Mesendoderm (in vitro differentiated cells): Measurements from ENCODE around the gene RAB36. TPM values are rescaled to one million over a fixed set of nuclear protein-coding genes. Genes with fewer than 3 reads are reported as not detected.

Source experiments
- DNase-seq: peaks from one replicate; pipeline ENCODE4 v3.0.0; 2013
- H2AK5ac ChIP-seq: 2 replicates; pipeline ENCODE4 v1.6.1; 2013; ENCODE audit warnings: low read length, inconsistent platforms
- H2BK120ac ChIP-seq: 2 replicates; pipeline ENCODE4 v1.6.1; 2013; ENCODE audit warnings: low read depth, mild to moderate bottlenecking, low read length, moderate library complexity, mixed read lengths
- H2BK15ac ChIP-seq: replicated peaks from 2 replicates; pipeline ENCODE4 v1.6.1; 2013; ENCODE audit warnings: low read depth, mild to moderate bottlenecking, moderate library complexity
- H2BK5ac ChIP-seq: 2 replicates; pipeline ENCODE4 v1.6.1; 2013; ENCODE audit warnings: low read length, inconsistent platforms
- H3K18ac ChIP-seq: 2 replicates; pipeline ENCODE4 v1.6.1; 2013; ENCODE audit warnings: mild to moderate bottlenecking, low read length, mixed read lengths
- H3K23ac ChIP-seq: one replicate; pipeline ENCODE4 v1.6.1; 2013; ENCODE audit warnings: low read length
- H3K27ac ChIP-seq: 2 replicates; pipeline ENCODE4 v1.5.1; 2013; ENCODE audit warnings: low read depth, mild to moderate bottlenecking, inconsistent platforms, low read length, moderate library complexity
- H3K27me3 ChIP-seq: 2 replicates; pipeline ENCODE4 v1.6.1; 2013; ENCODE audit warnings: low read length, control low read depth, mild to moderate bottlenecking, inconsistent platforms; ENCODE audit not compliant: insufficient read depth, poor library complexity
- H3K36me3 ChIP-seq: 2 replicates; pipeline ENCODE4 v1.6.1; 2013; ENCODE audit warnings: low read length, inconsistent platforms; ENCODE audit not compliant: control insufficient read depth, insufficient read depth
- H3K4ac ChIP-seq: one replicate; pipeline ENCODE4 v1.6.1; 2013; ENCODE audit warnings: low read depth, mild to moderate bottlenecking, low read length, moderate library complexity
- H3K4me1 ChIP-seq: 2 replicates; pipeline ENCODE4 v1.6.1; 2013; ENCODE audit warnings: low read depth, low read length, inconsistent platforms; ENCODE audit not compliant: control insufficient read depth
- H3K4me2 ChIP-seq: 2 replicates; pipeline ENCODE4 v1.6.1; 2013; ENCODE audit warnings: low read length
- H3K4me3 ChIP-seq: 2 replicates; pipeline ENCODE4 v1.5.1; 2013; ENCODE audit warnings: mild to moderate bottlenecking, low read length
- H3K56ac ChIP-seq: one replicate; pipeline ENCODE4 v1.6.1; 2013; ENCODE audit warnings: low read length
- H3K79me1 ChIP-seq: 2 replicates; pipeline ENCODE4 v1.6.1; 2013; ENCODE audit warnings: low read length, inconsistent platforms
- H3K79me2 ChIP-seq: 2 replicates; pipeline ENCODE4 v1.6.1; 2013; ENCODE audit warnings: mild to moderate bottlenecking, low read length; ENCODE audit not compliant: control insufficient read depth, insufficient read depth
- H3K9ac ChIP-seq: 2 replicates; pipeline ENCODE4 v1.6.1; 2013; ENCODE audit warnings: low read length, inconsistent platforms
- H4K5ac ChIP-seq: one replicate; pipeline ENCODE4 v1.6.1; 2013; ENCODE audit warnings: low read length
- H4K8ac ChIP-seq: one replicate; pipeline ENCODE4 v1.6.1; 2013; ENCODE audit warnings: low read depth, mild to moderate bottlenecking, control low read depth, low read length, moderate library complexity
- WGBS: extraction: QIAGEN DNeasy Blood & Tissue Kit; methylation state at CpG from one replicate; pipeline ENCODE4 v1.1.7; 2013; ENCODE audit warnings: low lambda C conversion rate, missing lambda C conversion rate; ENCODE audit not compliant: insufficient coverage; ENCODE audit errors: extremely low coverage; 5-methylcytosine and 5-hydroxymethylcytosine counted together
- polyA plus RNA-seq, 2 experiments: library from polyadenylated mRNA; stranded (reverse); fragments of 200-250 nt; gene quantifications; one replicate each; pipeline ENCODE4 v1.2.3, GENCODE V29; 2013

RAB36 gene
- 0.67 TPM for polyA plus RNA-seq (2013, experiment 1 of 2)
- polyA plus RNA-seq (2013, experiment 2 of 2), result 0.64 TPM

GRCh38 chr22:23144932-23145877, at the start of gene RAB36:
RAB36 (plus strand) TSS chr22:23145477; CDS start chr22:23146617, 1,140 bp downstream.
- no peak within 1 kb of the TSS for H3K18ac ChIP-seq
- H3K4me1 ChIP-seq, result peaks cover 2% of the 10 kb centered on the region
- peak within 1 kb of the TSS; percentile 82 for H3K4me2 ChIP-seq
- H3K9ac ChIP-seq, result peak within 1 kb of the TSS; percentile 14
- peak within 1 kb of the TSS; percentile 28 for H3K56ac ChIP-seq
- H2BK15ac ChIP-seq, result no peak within 1 kb of the TSS
- no peak within 1 kb of the TSS for H3K23ac ChIP-seq
- H3K36me3 ChIP-seq, result no peaks in the 10 kb centered on the region
- no peak within 1 kb of the TSS for H2AK5ac ChIP-seq
- H3K79me2 ChIP-seq, result no peaks in the 10 kb centered on the region
- no peak within 1 kb of the TSS for H4K8ac ChIP-seq
- peak; percentile 99 for DNase-seq
- H3K79me1 ChIP-seq, result no peaks in the 10 kb centered on the region
- H2BK120ac ChIP-seq, result no peak within 1 kb of the TSS
- H3K4ac ChIP-seq, result no peak within 1 kb of the TSS
- WGBS, result no CpG with 5 or more reads among the region's 62 CpGs
- H3K27ac ChIP-seq, result no peak within 1 kb of the TSS
- no peak within 1 kb of the TSS for H3K4me3 ChIP-seq
- H3K27me3 ChIP-seq, result no peaks in the 10 kb centered on the region
- H2BK5ac ChIP-seq, result no peak within 1 kb of the TSS
- no peak within 1 kb of the TSS for H4K5ac ChIP-seq

GRCh38 chr22:23095733-23096342, 49.4 kb upstream of the RAB36 start:
- WGBS, result no CpG with 5 or more reads among the region's 45 CpGs
- Histone ChIP-seq H3K4me2 (no peak overlapping the region), H4K8ac (no peak overlapping the region), H3K56ac (no peak overlapping the region), H2BK120ac (no peak overlapping the region), H3K79me1 (no peaks in the 10 kb centered on the region), H3K9ac (no peak overlapping the region), H3K27me3 (no peaks in the 10 kb centered on the region), H2AK5ac (no peak overlapping the region), H3K4me1 (no peaks in the 10 kb centered on the region), H3K36me3 (no peaks in the 10 kb centered on the region), H3K4me3 (no peak overlapping the region), H3K27ac (no peak overlapping the region), H2BK5ac (no peak overlapping the region), H3K18ac (no peak overlapping the region), H2BK15ac (no peak overlapping the region), H4K5ac (no peak overlapping the region), H3K23ac (no peak overlapping the region), H3K4ac (no peak overlapping the region), H3K79me2 (no peaks in the 10 kb centered on the region)
- DNase-seq, result no peak

- no peak overlapping the region for H2BK120ac ChIP-seq
- WGBS, result no CpG with 5 or more reads among the region's 16 CpGs
- no peaks in the 10 kb centered on the region for H3K79me1 ChIP-seq
- no peak overlapping the region for H4K8ac ChIP-seq
- H3K27me3 ChIP-seq, result no peaks in the 10 kb centered on the region
- H2BK15ac ChIP-seq, result no peak overlapping the region
- no peak overlapping the region for H4K5ac ChIP-seq
- no peak overlapping the region for H3K9ac ChIP-seq
- H2BK5ac ChIP-seq, result no peak overlapping the region
- H3K4ac ChIP-seq, result no peak overlapping the region
- H3K27ac ChIP-seq, result no peak overlapping the region
- H3K36me3 ChIP-seq, result no peaks in the 10 kb centered on the region
- H3K4me1 ChIP-seq, result no peaks in the 10 kb centered on the region
- H3K79me2 ChIP-seq, result no peaks in the 10 kb centered on the region
- no peak for DNase-seq
- H3K4me2 ChIP-seq, result no peak overlapping the region
- H3K23ac ChIP-seq, result no peak overlapping the region
- no peak overlapping the region for H3K4me3 ChIP-seq
- H3K18ac ChIP-seq, result no peak overlapping the region
- H3K56ac ChIP-seq, result no peak overlapping the region
- no peak overlapping the region for H2AK5ac ChIP-seq
These were observed 47.7 kb upstream of the RAB36 start for GRCh38 chr22:23097412-23098229.

- Histone ChIP-seq H2BK15ac (no peak overlapping the region), H3K23ac (no peak overlapping the region), H2BK5ac (no peak overlapping the region), H3K4ac (no peak overlapping the region), H3K27me3 (no peaks in the 10 kb centered on the region), H3K4me3 (no peak overlapping the region), H3K9ac (no peak overlapping the region), H3K79me2 (no peaks in the 10 kb centered on the region), H4K8ac (no peak overlapping the region), H2AK5ac (no peak overlapping the region), H3K4me1 (no peaks in the 10 kb centered on the region), H3K4me2 (no peak overlapping the region), H3K56ac (no peak overlapping the region), H3K79me1 (no peaks in the 10 kb centered on the region), H3K18ac (no peak overlapping the region), H4K5ac (no peak overlapping the region), H3K36me3 (no peaks in the 10 kb centered on the region), H2BK120ac (no peak overlapping the region), H3K27ac (no peak overlapping the region)
- WGBS, result no CpG with 5 or more reads among the region's 5 CpGs
- DNase-seq, result no peak
These were observed 47.0 kb upstream of the RAB36 start for GRCh38 chr22:23098230-23098705.

GRCh38 chr22:23098718-23099530, 46.4 kb upstream of the RAB36 start:
- H2BK15ac ChIP-seq, result no peak overlapping the region
- H2BK120ac ChIP-seq, result no peak overlapping the region
- no peaks in the 10 kb centered on the region for H3K36me3 ChIP-seq
- H3K4me1 ChIP-seq, result no peaks in the 10 kb centered on the region
- H4K8ac ChIP-seq, result no peak overlapping the region
- no peak overlapping the region for H4K5ac ChIP-seq
- no peak overlapping the region for H3K9ac ChIP-seq
- H3K79me2 ChIP-seq, result no peaks in the 10 kb centered on the region
- no peaks in the 10 kb centered on the region for H3K79me1 ChIP-seq
- H3K23ac ChIP-seq, result no peak overlapping the region
- H3K18ac ChIP-seq, result no peak overlapping the region
- no peak overlapping the region for H3K56ac ChIP-seq
- no peak overlapping the region for H2AK5ac ChIP-seq
- no peak overlapping the region for H3K27ac ChIP-seq
- H3K4me3 ChIP-seq, result no peak overlapping the region
- H3K4ac ChIP-seq, result no peak overlapping the region
- no peak overlapping the region for H3K4me2 ChIP-seq
- DNase-seq, result no peak
- H2BK5ac ChIP-seq, result no peak overlapping the region
- no peaks in the 10 kb centered on the region for H3K27me3 ChIP-seq
- WGBS, result no CpG with 5 or more reads among the region's 28 CpGs
